HL-60 (cell line): ENCODE data around the gene CNTN5.

ENCODE experiments used
- CTCF ChIP-seq: IDR thresholded peaks from one replicate; pipeline ENCODE4 v1.5.1; 2011; ENCODE audit warnings: low read length, control low read depth, inconsistent platforms; ENCODE audit not compliant: insufficient read depth
- GABPA ChIP-seq: IDR thresholded peaks from 2 replicates; pipeline ENCODE4 v1.6.1; 2012; ENCODE audit warnings: low read depth
- POLR2AphosphoS5 ChIP-seq: IDR thresholded peaks from 2 replicates; pipeline ENCODE4 v1.6.1; 2012; ENCODE audit warnings: low read depth
- REST ChIP-seq: IDR thresholded peaks from 2 replicates; pipeline ENCODE4 v1.6.1; 2012; ENCODE audit warnings: low read depth; ENCODE audit not compliant: insufficient replicate concordance
- SPI1 ChIP-seq: IDR thresholded peaks from 2 replicates; pipeline ENCODE4 v1.6.1; 2012; ENCODE audit warnings: low read depth, mild to moderate bottlenecking, borderline replicate concordance

GRCh38 chr11:100203789-100204188 is 1183.0 kb downstream of the CNTN5 start:
- no peak for TF ChIP-seq CTCF
- TF ChIP-seq REST: no peak
- no peak for TF ChIP-seq POLR2AphosphoS5
- TF ChIP-seq SPI1: no peak
- TF ChIP-seq GABPA: no peak
